Measurements from ENCODE around the gene CAMTA1.

- no peak for TF ChIP-seq EZH2 (IDR thresholded peaks at IDR 0.05; ENCODE audit: borderline replicate concordance, insufficient read depth, low read length, poor library complexity, severe bottlenecking)
- no peak for TF ChIP-seq CTCF (IDR thresholded peaks at IDR 0.05; ENCODE audit: poor library complexity, severe bottlenecking)
- TF ChIP-seq TAF1 (IDR thresholded peaks at IDR 0.05; ENCODE audit: low read depth): no peak
- no peak for TF ChIP-seq REST (IDR thresholded peaks at IDR 0.05; ENCODE audit: borderline replicate concordance)
- TF ChIP-seq RAD21 (conservative IDR thresholded peaks at IDR 0.05): no peak
- no peak for TF ChIP-seq POLR2AphosphoS5 (IDR thresholded peaks at IDR 0.05)
- TF ChIP-seq MXI1 (conservative IDR thresholded peaks at IDR 0.05; ENCODE audit: poor library complexity, severe bottlenecking): no peak
- no peak for TF ChIP-seq EP300 (conservative IDR thresholded peaks at IDR 0.05; ENCODE audit: poor library complexity, severe bottlenecking)
Measured at GRCh38 chr1:7233237-7233540, 447.9 kb downstream of the CAMTA1 start.

All from neural cell (in vitro differentiated cells).